ENCODE data around the gene KLHL22. TPM values are rescaled to one million over a fixed set of nuclear protein-coding genes. Genes with fewer than 3 reads are reported as not detected.

Gene KLHL22
- total RNA-seq, 1 donor, result 29.6 TPM

DNA sequence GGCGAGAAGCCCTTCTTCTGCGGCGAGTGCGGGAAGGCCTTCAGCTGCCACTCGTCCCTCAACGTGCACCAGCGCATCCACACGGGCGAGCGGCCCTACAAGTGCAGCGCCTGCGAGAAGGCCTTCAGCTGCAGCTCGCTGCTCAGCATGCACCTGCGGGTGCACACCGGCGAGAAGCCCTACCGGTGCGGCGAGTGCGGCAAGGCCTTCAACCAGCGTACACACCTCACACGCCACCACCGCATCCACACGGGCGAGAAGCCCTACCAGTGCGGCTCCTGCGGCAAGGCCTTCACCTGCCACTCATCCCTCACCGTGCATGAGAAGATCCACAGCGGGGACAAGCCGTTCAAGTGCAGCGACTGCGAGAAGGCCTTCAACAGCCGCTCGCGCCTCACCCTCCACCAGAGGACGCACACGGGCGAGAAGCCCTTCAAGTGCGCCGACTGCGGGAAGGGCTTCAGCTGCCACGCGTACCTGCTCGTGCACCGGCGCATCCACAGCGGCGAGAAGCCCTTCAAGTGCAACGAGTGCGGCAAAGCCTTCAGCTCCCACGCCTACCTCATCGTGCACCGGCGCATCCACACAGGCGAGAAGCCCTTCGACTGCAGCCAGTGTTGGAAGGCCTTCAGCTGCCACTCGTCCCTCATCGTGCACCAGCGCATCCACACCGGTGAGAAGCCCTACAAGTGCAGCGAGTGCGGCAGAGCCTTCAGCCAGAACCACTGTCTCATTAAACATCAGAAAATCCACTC, 89.5 kb downstream of the KLHL22 start:
- no peak overlapping the region for H3K4me3 ChIP-seq (ENCODE audit: low read depth, low read length)
- TF ChIP-seq, protein P1, sequence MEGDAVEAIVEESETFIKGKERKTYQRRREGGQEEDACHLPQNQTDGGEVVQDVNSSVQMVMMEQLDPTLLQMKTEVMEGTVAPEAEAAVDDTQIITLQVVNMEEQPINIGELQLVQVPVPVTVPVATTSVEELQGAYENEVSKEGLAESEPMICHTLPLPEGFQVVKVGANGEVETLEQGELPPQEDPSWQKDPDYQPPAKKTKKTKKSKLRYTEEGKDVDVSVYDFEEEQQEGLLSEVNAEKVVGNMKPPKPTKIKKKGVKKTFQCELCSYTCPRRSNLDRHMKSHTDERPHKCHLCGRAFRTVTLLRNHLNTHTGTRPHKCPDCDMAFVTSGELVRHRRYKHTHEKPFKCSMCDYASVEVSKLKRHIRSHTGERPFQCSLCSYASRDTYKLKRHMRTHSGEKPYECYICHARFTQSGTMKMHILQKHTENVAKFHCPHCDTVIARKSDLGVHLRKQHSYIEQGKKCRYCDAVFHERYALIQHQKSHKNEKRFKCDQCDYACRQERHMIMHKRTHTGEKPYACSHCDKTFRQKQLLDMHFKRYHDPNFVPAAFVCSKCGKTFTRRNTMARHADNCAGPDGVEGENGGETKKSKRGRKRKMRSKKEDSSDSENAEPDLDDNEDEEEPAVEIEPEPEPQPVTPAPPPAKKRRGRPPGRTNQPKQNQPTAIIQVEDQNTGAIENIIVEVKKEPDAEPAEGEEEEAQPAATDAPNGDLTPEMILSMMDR (IDR thresholded peaks at IDR 0.05; ENCODE audit: insufficient read depth, low read length), result no peak
- no peak for DNase-seq (ENCODE audit: low read depth)

DNA sequence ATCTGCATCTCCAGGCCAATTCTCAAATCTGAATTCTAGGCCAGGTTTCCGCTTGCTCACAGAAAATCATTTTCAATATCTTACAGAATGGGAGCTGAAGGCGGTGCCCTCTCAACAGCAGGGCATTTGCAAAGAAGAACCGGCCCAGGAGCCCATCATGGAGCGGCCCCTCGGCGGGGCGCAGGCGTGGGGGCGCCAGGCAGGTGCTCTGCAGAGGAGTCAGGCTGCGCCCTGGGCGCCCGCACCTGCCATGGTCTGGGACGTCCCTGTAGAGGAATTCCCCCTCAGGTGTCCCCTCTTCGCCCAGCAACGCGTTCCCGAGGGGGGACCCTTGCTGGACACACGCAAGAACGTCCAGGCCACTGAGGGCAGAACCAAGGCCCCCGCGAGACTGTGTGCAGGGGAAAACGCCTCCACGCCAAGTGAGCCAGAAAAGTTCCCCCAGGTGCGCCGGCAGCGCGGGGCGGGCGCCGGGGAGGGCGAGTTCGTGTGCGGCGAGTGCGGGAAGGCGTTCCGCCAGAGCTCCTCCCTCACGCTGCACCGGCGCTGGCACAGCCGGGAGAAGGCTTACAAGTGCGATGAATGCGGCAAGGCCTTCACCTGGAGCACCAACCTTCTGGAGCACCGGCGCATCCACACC, 90.2 kb downstream of the KLHL22 start:
- TF ChIP-seq, protein P1 (IDR thresholded peaks at IDR 0.05; ENCODE audit: insufficient read depth, low read length), result no peak
- H3K4me3 ChIP-seq (ENCODE audit: low read depth, low read length), result no peak overlapping the region
- DNase-seq (ENCODE audit: low read depth), result no peak

DNA sequence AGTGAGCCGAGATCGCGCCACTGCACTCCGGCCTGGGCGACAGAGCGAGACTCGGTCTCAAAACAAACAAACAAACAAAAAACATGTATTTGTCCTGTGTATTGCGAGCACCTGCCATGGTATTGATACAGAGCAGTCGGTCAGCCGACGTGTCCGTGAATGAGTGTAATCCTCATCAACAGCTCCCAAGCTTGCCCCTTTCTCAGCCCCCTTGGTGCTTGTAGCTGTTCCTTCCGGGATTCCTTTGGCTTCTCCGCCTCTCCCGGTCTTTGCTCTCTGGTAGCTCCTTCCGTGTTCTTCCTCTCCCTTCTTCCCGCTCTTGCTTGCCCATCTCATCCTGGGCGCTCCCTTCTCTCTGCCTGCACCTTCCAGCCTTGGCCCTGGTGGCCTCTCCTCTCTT, 90.7 kb downstream of the KLHL22 start:
- TF ChIP-seq, protein P1 (IDR thresholded peaks at IDR 0.05; ENCODE audit: insufficient read depth, low read length), result no peak
- H3K4me3 ChIP-seq (ENCODE audit: low read depth, low read length), result no peak overlapping the region
- DNase-seq (ENCODE audit: low read depth), result no peak

DNA sequence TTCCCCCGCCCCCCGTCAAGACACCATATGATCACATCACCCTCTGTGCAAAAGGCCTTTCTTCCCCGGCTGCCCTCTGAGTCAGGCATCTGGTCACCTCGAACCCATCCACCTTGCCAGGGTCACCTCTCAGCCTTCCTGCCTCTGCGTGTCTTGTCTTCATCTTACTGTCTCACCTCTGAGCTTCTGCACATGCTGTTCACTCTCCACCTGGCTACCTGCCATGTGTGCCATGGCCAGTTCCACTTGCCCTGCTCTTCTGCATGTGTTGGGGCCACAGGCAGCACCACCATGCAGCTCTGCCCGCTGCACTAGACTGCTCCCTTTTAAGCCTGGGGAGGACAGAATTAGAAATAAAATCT, 91.8 kb downstream of the KLHL22 start:
- DNase-seq (ENCODE audit: low read depth), result no peak
- TF ChIP-seq, protein P1 (IDR thresholded peaks at IDR 0.05; ENCODE audit: insufficient read depth, low read length), result no peak
- no peak overlapping the region for H3K4me3 ChIP-seq (ENCODE audit: low read depth, low read length)

DNA sequence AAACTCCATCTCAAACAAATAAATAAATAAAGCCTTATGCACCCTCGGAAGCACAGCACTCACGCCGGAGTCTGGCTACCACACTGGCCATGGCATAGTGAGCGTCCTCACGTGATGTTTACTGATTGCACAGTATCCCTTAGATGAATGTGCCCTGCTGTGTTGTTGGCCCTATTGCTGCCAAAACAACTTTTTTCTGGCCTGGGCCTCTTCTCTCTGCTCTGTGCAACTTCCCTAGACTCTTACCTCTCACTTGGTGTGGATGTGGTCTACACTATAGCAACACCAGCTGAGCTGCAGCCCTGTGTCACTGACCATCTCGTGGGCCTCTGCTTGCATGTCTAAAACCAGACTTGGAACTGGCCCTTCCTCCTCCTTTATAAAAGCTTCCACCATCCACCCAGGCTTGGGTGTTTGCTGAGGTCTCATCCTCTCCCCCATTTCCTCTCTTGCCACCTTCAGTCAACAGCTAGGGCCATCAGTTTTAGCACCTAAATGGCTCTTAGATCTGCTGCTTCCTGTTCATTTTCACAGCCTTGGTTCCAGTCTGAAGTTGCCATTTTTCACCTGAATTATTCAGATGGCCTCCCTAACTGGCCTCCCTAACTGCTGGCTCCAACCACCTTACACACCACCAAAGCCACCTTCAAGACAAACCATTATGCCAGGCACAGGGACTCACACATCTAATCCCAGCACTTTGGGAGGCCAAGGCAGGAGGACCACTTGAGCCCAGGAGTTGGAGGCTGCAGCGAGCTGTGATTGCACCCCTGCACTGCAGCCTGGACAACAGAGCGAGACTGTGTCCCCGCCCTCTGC, 92.4 kb downstream of the KLHL22 start:
- TF ChIP-seq, protein P1 (IDR thresholded peaks at IDR 0.05; ENCODE audit: insufficient read depth, low read length), result no peak
- no peak for DNase-seq (ENCODE audit: low read depth)
- H3K4me3 ChIP-seq (ENCODE audit: low read depth, low read length), result no peak overlapping the region

DNA sequence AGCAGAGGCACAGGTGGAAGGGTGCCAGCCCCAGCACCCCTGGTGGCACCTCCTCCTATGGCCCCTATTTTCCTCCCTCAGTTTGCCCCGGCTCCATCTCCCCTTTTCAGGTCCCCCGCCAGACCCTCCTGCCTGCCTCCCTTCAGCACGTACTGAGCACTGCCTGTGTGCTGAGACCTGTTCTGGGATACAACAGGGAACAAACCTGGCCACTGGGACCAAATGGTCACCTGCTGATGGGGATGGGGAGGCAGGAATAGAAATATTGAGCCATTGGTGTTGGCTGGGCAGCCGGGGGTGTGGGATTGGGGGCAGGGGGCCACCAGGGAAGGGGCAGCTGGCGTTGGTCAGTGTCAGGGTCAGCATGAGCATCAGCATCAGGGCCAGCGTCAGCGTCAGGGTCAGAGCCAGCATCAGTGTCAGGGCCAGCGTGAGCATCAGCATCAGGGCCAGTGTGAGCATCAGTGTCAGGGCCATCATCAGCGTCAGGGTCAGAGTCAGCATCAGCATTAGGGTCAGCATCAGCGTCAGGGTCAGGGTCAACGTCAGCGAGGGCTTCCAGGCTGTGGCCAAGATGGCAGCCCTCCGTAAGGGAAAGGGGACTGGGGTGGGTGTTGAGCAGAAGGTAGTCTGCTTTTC, 94.1 kb downstream of the KLHL22 start:
- DNase-seq (ENCODE audit: low read depth), result no peak
- TF ChIP-seq, protein P1 (IDR thresholded peaks at IDR 0.05; ENCODE audit: insufficient read depth, low read length), result no peak
- no peak overlapping the region for H3K4me3 ChIP-seq (ENCODE audit: low read depth, low read length)
